Prostate gland (tissue), 2 donors: ENCODE data around the gene DEFB123. TPM values are rescaled to one million over a fixed set of nuclear protein-coding genes. Genes with fewer than 3 reads are reported as not detected.

Experiments
- DNase-seq: peaks from one replicate; pipeline ENCODE4 v3.0.0-alpha.2; 2019; ENCODE audit warnings: low spot score
- H3K27ac ChIP-seq, 2 donors: fragments of 200-600 bp; sonication (generic); 2 replicates each; pipeline ENCODE4 v1.5.1; 2017 to 2019
- H3K27me3 ChIP-seq: fragments of 200-600 bp; sonication (generic); replicated peaks from 2 replicates; pipeline ENCODE4 v1.5.1; 2019; ENCODE audit not compliant: insufficient read depth
- H3K36me3 ChIP-seq, 2 donors: fragments of 200-600 bp; sonication (generic); 1 replicate in 1 of 2; 2 replicates in 1 of 2; pipeline versions ENCODE4 v1.5.1 to v1.8.1; 2017 to 2019
- H3K4me1 ChIP-seq: fragments of 200-600 bp; sonication (generic); replicated peaks from 2 replicates; pipeline ENCODE4 v1.5.1; 2019
- H3K4me3 ChIP-seq, 2 donors: fragments of 200-600 bp; sonication (generic); 2 replicates each; pipeline ENCODE4 v1.5.1; 2017 to 2019
- H3K9me3 ChIP-seq: fragments of 200-600 bp; sonication (generic); 2 replicates; pipeline ENCODE4 v1.5.1; 2017
- CTCF ChIP-seq, 4 experiments: fragments of 200-600 bp in 2 of 4; fragments of 450-650 bp in 2 of 4; sonication (generic) in 2 of 4; IDR thresholded peaks; 1 replicate in 3 of 4; 2 replicates in 1 of 4; pipeline ENCODE4 v1.5.1; 2016 to 2019; ENCODE audit warnings: antibody characterized with exemption in 4 of 4, mild to moderate bottlenecking in 2 of 4, moderate library complexity in 2 of 4
- POLR2A ChIP-seq: fragments of 450-650 bp; IDR thresholded peaks from one replicate; pipeline ENCODE4 v1.6.1; 2016; ENCODE audit warnings: antibody characterized with exemption, mild to moderate bottlenecking
- POLR2AphosphoS5 ChIP-seq: sonication (generic); formaldehyde crosslinking; IDR thresholded peaks from one replicate; pipeline ENCODE4 v1.6.1; 2017; ENCODE audit warnings: antibody characterized with exemption
- WGBS: methylation state at CpG from one replicate; pipeline ENCODE4 v1.1.5; 2018; 5-methylcytosine and 5-hydroxymethylcytosine counted together
- intact Hi-C: fragments of 100-400 bp; cut with DNase I; formaldehyde crosslinking; loops from one replicate; pipeline ENCODE4 v1.14.2; 2022
- total RNA-seq, 2 donors: library from RNA; depleted of rRNA; stranded (reverse); fragments of >200 nt; gene quantifications; one replicate each; pipeline ENCODE4 v1.1.0, GENCODE V29; 2016

Gene DEFB123
- total RNA-seq, 2 donors from 2014 or later = 459 TPM; not detected in 1

GRCh38 chr20:31474758-31475427 lies 34.5 kb downstream of the DEFB123 start, which contains the start of the genes DEFB124 and REM1:
TSS of gene DEFB124 (minus strand) at chr20:31475127. CDS start at chr20:31473013, 2,114 bp downstream.
TSS of gene REM1 (plus strand) at chr20:31475288. CDS start at chr20:31476446, 1,158 bp downstream.
- H3K4me3 ChIP-seq = peak within 1 kb of the TSS; percentile 22 to 23
- no peak for TF ChIP-seq POLR2AphosphoS5
- no peak for TF ChIP-seq CTCF (IDR thresholded peaks at IDR 0.05)
- TF ChIP-seq POLR2A = no peak
- H3K4me1 ChIP-seq = no peaks in the 10 kb centered on the region
- H3K27ac ChIP-seq = peak within 1 kb of the TSS; percentile 11 to 17
- WGBS = 5% methylated on average over 32 of the region's 33 CpGs
- intact Hi-C loops = no loop called here
- no peaks in the 10 kb centered on the region for H3K9me3 ChIP-seq
- H3K27me3 ChIP-seq = peaks cover 17% of the 10 kb centered on the region
- H3K36me3 ChIP-seq = no peaks in the 10 kb centered on the region
- DNase-seq = no peak

GRCh38 chr20:31475472-31476293 lies 35.3 kb downstream of the DEFB123 start:
- Histone ChIP-seq H3K27ac (peak overlapping the region; percentile 11 to 17), H3K27me3 (peaks cover 17% of the 10 kb centered on the region), H3K9me3 (no peaks in the 10 kb centered on the region), H3K4me1 (no peaks in the 10 kb centered on the region), H3K4me3 (peak overlapping the region; percentile 22 to 23), H3K36me3 (no peaks in the 10 kb centered on the region)
- 3% methylated on average over 29 of the region's 29 CpGs for WGBS
- TF ChIP-seq POLR2A (no peak), POLR2AphosphoS5 (no peak), CTCF (IDR thresholded peaks at IDR 0.05) (no peak)
- DNase-seq = no peak
- intact Hi-C loops = no loop called here

DNA sequence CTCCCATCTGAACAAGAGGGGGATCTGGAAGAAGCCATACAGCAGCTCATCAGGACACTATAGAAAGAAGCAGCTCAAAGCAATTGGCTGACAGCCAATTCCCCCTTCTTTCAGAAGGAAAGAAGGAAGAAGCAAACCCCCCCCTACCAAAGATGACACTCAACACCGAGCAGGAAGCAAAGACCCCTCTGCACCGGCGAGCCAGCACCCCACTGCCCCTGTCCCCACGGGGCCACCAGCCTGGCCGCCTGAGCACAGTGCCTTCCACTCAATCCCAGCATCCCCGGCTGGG lies 35.8 kb downstream of the DEFB123 start:
- Histone ChIP-seq H3K9me3 (no peaks in the 10 kb centered on the region), H3K4me1 (no peaks in the 10 kb centered on the region), H3K4me3 (no peak overlapping the region), H3K36me3 (no peaks in the 10 kb centered on the region), H3K27ac (no peak overlapping the region), H3K27me3 (peaks cover 17% of the 10 kb centered on the region)
- TF ChIP-seq CTCF (IDR thresholded peaks at IDR 0.05) = no peak
- no peak for TF ChIP-seq POLR2AphosphoS5
- no peak for TF ChIP-seq POLR2A
- DNase-seq = no peak
- WGBS = 48% methylated on average over 6 of the region's 6 CpGs
- intact Hi-C loops = no loop called here

- Histone ChIP-seq H3K27me3 (peaks cover 17% of the 10 kb centered on the region), H3K4me3 (no peak overlapping the region), H3K27ac (no peak overlapping the region), H3K4me1 (no peaks in the 10 kb centered on the region), H3K9me3 (no peaks in the 10 kb centered on the region), H3K36me3 (no peaks in the 10 kb centered on the region)
- intact Hi-C loops = no loop called here
- DNase-seq = no peak
- WGBS = 58% methylated on average over 6 of the region's 6 CpGs
- no peak for TF ChIP-seq POLR2AphosphoS5
- no peak for TF ChIP-seq CTCF (IDR thresholded peaks at IDR 0.05)
- TF ChIP-seq POLR2A = no peak
These were observed 36.3 kb downstream of the DEFB123 start for GRCh38 chr20:31476643-31477215.
